GM18868 (cell line): Measurements from ENCODE around the gene FBXL13.
"Not testable (repeated sequence)": the region's sequence is repeated elsewhere in the genome, so short reads cannot be mapped to it uniquely, and the experiment has no call there.

Source experiments
- ATAC-seq: cut with Tn5 transposase; IDR thresholded peaks from one replicate; pipeline ENCODE4 v1.9.1; 2021; ENCODE audit warnings: mild to moderate bottlenecking, moderate library complexity; ENCODE audit not compliant: unreplicated experiment

The FBXL13 gene

GRCh38 chr7:102902052-102902451, 172.5 kb downstream of the FBXL13 start:
- ATAC-seq = not testable (repeated sequence)

GRCh38 chr7:102898532-102898859, 176.1 kb downstream of the FBXL13 start:
- no peak for ATAC-seq

GRCh38 chr7:102897856-102898531, 176.6 kb downstream of the FBXL13 start:
- ATAC-seq = no peak

- ATAC-seq = no peak
These were observed 177.4 kb downstream of the FBXL13 start for GRCh38 chr7:102897211-102897631.

- ATAC-seq = no peak
These were observed 178.0 kb downstream of the FBXL13 start for GRCh38 chr7:102896585-102896984.

GRCh38 chr7:102895602-102896001, 179.0 kb downstream of the FBXL13 start:
- no peak for ATAC-seq

- ATAC-seq = no peak
These were observed 181.8 kb downstream of the FBXL13 start for GRCh38 chr7:102892631-102893278.

- no peak for ATAC-seq
These were observed 182.8 kb downstream of the FBXL13 start for GRCh38 chr7:102891693-102892261.

- ATAC-seq = no peak
These were observed 183.5 kb downstream of the FBXL13 start for GRCh38 chr7:102890971-102891692.

GRCh38 chr7:102890292-102890970, 184.2 kb downstream of the FBXL13 start:
- no peak for ATAC-seq

- ATAC-seq = no peak
These were observed 184.7 kb downstream of the FBXL13 start for GRCh38 chr7:102889851-102890250.

GRCh38 chr7:102888561-102889233, 185.9 kb downstream of the FBXL13 start:
- no peak for ATAC-seq

GRCh38 chr7:102883098-102883860, 191.3 kb downstream of the FBXL13 start:
- no peak for ATAC-seq

- ATAC-seq = peak; percentile 41
These were observed 198.8 kb downstream of the FBXL13 start for GRCh38 chr7:102875700-102876295.

- no peak for ATAC-seq
These were observed 199.6 kb downstream of the FBXL13 start for GRCh38 chr7:102874966-102875365.

GRCh38 chr7:102874166-102874829, 200.3 kb downstream of the FBXL13 start:
- ATAC-seq = peak; percentile 99

GRCh38 chr7:102873470-102874165, 201.0 kb downstream of the FBXL13 start:
- ATAC-seq = peak; percentile 28

GRCh38 chr7:102872460-102872859, 202.1 kb downstream of the FBXL13 start:
- ATAC-seq = no peak
